ENCODE data around the gene GGA1. TPM values are rescaled to one million over a fixed set of nuclear protein-coding genes. Genes with fewer than 3 reads are reported as not detected.

GGA1 gene
- total RNA-seq, 1 experiment from 2014 or later = 99.2 TPM

DNA sequence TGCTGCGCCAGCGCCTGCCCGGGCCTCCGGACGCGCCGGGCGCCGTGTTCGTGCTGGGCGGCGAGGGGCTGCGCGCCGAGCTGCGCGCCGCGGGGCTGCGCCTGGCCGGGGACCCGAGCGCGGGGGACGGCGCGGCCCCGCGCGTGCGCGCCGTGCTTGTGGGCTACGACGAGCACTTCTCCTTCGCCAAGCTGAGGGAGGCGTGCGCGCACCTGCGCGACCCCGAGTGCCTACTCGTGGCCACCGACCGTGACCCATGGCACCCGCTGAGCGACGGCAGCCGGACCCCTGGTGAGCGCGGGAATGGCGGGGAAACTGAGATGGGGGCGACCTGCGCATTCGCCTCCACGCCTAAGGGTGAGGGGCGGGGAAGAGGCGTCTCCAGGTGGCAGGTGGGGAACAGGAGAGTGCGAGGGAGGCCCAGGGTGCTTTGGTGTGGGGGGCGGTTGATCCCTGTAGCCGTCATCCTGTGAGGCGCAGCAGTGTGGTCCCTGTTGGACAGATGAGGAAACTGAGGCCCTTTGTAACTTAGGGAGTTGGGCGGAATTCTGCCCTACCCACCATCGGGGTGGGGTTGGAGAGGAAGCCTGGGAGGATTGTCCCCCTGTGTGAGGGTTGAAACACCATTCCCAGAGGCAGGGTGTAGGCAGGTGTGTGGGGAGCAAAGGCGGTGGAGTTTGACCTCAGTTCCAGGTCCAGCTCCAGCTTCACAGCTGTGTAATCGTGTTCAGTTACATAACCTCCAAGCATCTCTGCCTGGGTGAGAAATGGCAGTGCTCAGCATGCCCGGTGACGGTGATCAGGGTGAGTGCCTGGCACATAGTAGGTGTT, 50.6 kb downstream of the GGA1 start:
- DNase-seq = no peak
- Histone ChIP-seq H2AFZ (peak overlapping the region; percentile 72), H3K27ac (no peak overlapping the region), H3K79me2 (ENCODE audit: low read depth) (peaks cover 32% of the 10 kb centered on the region), H3K4me1 (replicated peaks; ENCODE audit: insufficient read depth) (peaks cover 28% of the 10 kb centered on the region), H4K20me1 (ENCODE audit: insufficient read depth) (peaks cover 14% of the 10 kb centered on the region), H3F3A (ENCODE audit: insufficient read depth, low read depth) (peaks cover 25% of the 10 kb centered on the region), H3K4me2 (peak overlapping the region; percentile 98), H3K9me2 (ENCODE audit: insufficient read depth) (no peaks in the 10 kb centered on the region), H3K9me3 (ENCODE audit: insufficient read depth, low read depth) (no peaks in the 10 kb centered on the region), H3K4me3 (peak overlapping the region; percentile 69), H3K36me3 (ENCODE audit: low read depth) (no peaks in the 10 kb centered on the region), H3K27me3 (ENCODE audit: insufficient read depth, low read depth) (no peaks in the 10 kb centered on the region)
- POLR2A ChIA-PET (ENCODE audit: unreplicated experiment) = interaction anchor here (1.1 to 1.2 kb wide), 2 partner anchors 9 to 95 kb away, joined by 3 to 5 read pairs; no protein-coding TSS in a partner anchor
- CTCF ChIA-PET = interaction anchor here (2.2 kb wide), 1 partner anchor 16 kb away, joined by 25 read pairs; no protein-coding TSS in a partner anchor
- TF ChIP-seq CTCF (conservative IDR thresholded peaks at IDR 0.05) (no peak), EZH2 (IDR thresholded peaks at IDR 0.05; ENCODE audit: low read depth) (no peak)
- intact Hi-C loops (cut with micrococcal nuclease; ENCODE audit: unreplicated experiment) = loop anchor here (2.0 kb wide), 1 partner anchor 22 kb away; no protein-coding TSS in a partner anchor
- BruUV-seq (replicated peaks) = no TSS peak

GRCh38 chr22:37659897-37660708, 51.5 kb downstream of the GGA1 start:
- POLR2A ChIA-PET (ENCODE audit: unreplicated experiment) = interaction anchor here (1.2 kb wide), 1 partner anchor 8 kb away, joined by 3 read pairs; no protein-coding TSS in a partner anchor
- Histone ChIP-seq H3K4me3 (peak overlapping the region; percentile 66), H3K27me3 (ENCODE audit: insufficient read depth, low read depth) (no peaks in the 10 kb centered on the region), H3K27ac (no peak overlapping the region), H3K4me2 (peak overlapping the region; percentile 98), H4K20me1 (ENCODE audit: insufficient read depth) (peaks cover 14% of the 10 kb centered on the region), H3K79me2 (ENCODE audit: low read depth) (peaks cover 32% of the 10 kb centered on the region), H3K36me3 (ENCODE audit: low read depth) (no peaks in the 10 kb centered on the region), H3K9me2 (ENCODE audit: insufficient read depth) (no peaks in the 10 kb centered on the region), H3F3A (ENCODE audit: insufficient read depth, low read depth) (peaks cover 25% of the 10 kb centered on the region), H3K4me1 (replicated peaks; ENCODE audit: insufficient read depth) (peaks cover 28% of the 10 kb centered on the region), H3K9me3 (ENCODE audit: insufficient read depth, low read depth) (no peaks in the 10 kb centered on the region), H2AFZ (no peak overlapping the region)
- DNase-seq = no peak
- TSS peak; percentile 30 for BruUV-seq (replicated peaks)
- CTCF ChIA-PET = no interaction called here
- intact Hi-C loops (cut with micrococcal nuclease; ENCODE audit: unreplicated experiment) = loop anchor here (2.0 kb wide), 1 partner anchor 21 kb away; no protein-coding TSS in a partner anchor
- TF ChIP-seq CTCF (conservative IDR thresholded peaks at IDR 0.05) (no peak), EZH2 (IDR thresholded peaks at IDR 0.05; ENCODE audit: low read depth) (no peak)

- Histone ChIP-seq H3K4me2 (peak overlapping the region; percentile 98), H3K27ac (no peak overlapping the region), H3K4me1 (replicated peaks; ENCODE audit: insufficient read depth) (peaks cover 28% of the 10 kb centered on the region), H3K79me2 (ENCODE audit: low read depth) (peaks cover 32% of the 10 kb centered on the region), H3F3A (ENCODE audit: insufficient read depth, low read depth) (peaks cover 24% of the 10 kb centered on the region), H2AFZ (no peak overlapping the region), H3K9me2 (ENCODE audit: insufficient read depth) (no peaks in the 10 kb centered on the region), H3K36me3 (ENCODE audit: low read depth) (no peaks in the 10 kb centered on the region), H3K9me3 (ENCODE audit: insufficient read depth, low read depth) (no peaks in the 10 kb centered on the region), H3K27me3 (ENCODE audit: insufficient read depth, low read depth) (no peaks in the 10 kb centered on the region), H4K20me1 (ENCODE audit: insufficient read depth) (peaks cover 14% of the 10 kb centered on the region), H3K4me3 (no peak overlapping the region; the same call in 1 of the 2 replicates)
- no TSS peak for BruUV-seq (replicated peaks)
- CTCF ChIA-PET = interaction anchor here (1.3 kb wide), 1 partner anchor 17 kb away, joined by 5 read pairs; no protein-coding TSS in a partner anchor
- POLR2A ChIA-PET (ENCODE audit: unreplicated experiment) = interaction anchor here (0.8 kb wide), 1 partner anchor 15 kb away, joined by 4 read pairs; no protein-coding TSS in a partner anchor
- no peak for DNase-seq
- TF ChIP-seq EZH2 (IDR thresholded peaks at IDR 0.05; ENCODE audit: low read depth) = no peak
- TF ChIP-seq CTCF (conservative IDR thresholded peaks at IDR 0.05) = no peak
- intact Hi-C loops (cut with micrococcal nuclease; ENCODE audit: unreplicated experiment) = no loop called here
Measured at GRCh38 chr22:37660709-37661045, 52.0 kb downstream of the GGA1 start.

Measured in PC-9 (cell line).